Activated T-cell treated with anti-CD3 and anti-CD28 coated beads, Interleukin-2, amount 50 U/mL, for 72 hours (primary cell): ENCODE measurements around the gene POLE3. TPM values are rescaled to one million over a fixed set of nuclear protein-coding genes. Genes with fewer than 3 reads are reported as not detected.
A peak's percentile ranks its signal among the peaks of the same experiment; 100 is the strongest.
"Not testable (repeated sequence)": the region's sequence is repeated elsewhere in the genome, so short reads cannot be mapped to it uniquely, and the experiment has no call there.

Experiments used
- ATAC-seq, 2 donors: fragments of 150-1000 bp; cut with Tn5 transposase; replicated peaks in 1 of 2; 2 replicates each; pipeline ENCODE4 v1.10.0; 2021; ENCODE audit warnings: moderate library complexity in 2 of 2, mild to moderate bottlenecking in 1 of 2
- DNase-seq, 2 donors: peaks; one replicate each; pipeline ENCODE4 v3.0.0; 2021 to 2022; ENCODE audit warnings: mixed read lengths in 1 of 2
- H3K27ac Mint-ChIP-seq: one replicate; pipeline ENCODE4 v1.8.0; 2022; ENCODE audit warnings: mild to moderate bottlenecking, moderate library complexity, mixed read lengths
- H3K27me3 Mint-ChIP-seq: one replicate; pipeline ENCODE4 v1.8.0; 2022; ENCODE audit warnings: low read depth, mixed read lengths
- H3K36me3 Mint-ChIP-seq, 2 donors: one replicate each; pipeline ENCODE4 v1.8.0; 2022; ENCODE audit warnings: mixed read lengths in 2 of 2, mild to moderate bottlenecking in 1 of 2; ENCODE audit not compliant: insufficient read depth in 2 of 2
- H3K4me1 Mint-ChIP-seq: one replicate; pipeline ENCODE4 v1.8.0; 2022; ENCODE audit warnings: low read depth, mixed read lengths
- H3K4me3 Mint-ChIP-seq, 2 donors: one replicate each; pipeline ENCODE4 v1.8.0; 2022; ENCODE audit warnings: mild to moderate bottlenecking in 2 of 2, mixed read lengths in 2 of 2, moderate library complexity in 2 of 2
- H3K9me3 Mint-ChIP-seq, 2 donors: one replicate each; pipeline ENCODE4 v1.8.0; 2022; ENCODE audit warnings: mixed read lengths in 2 of 2
- total RNA-seq, 2 donors: library from RNA; stranded (reverse); gene quantifications; one replicate each; pipeline ENCODE4 v1.2.3, GENCODE V29; 2022

POLE3 gene
- total RNA-seq, 2 donors from 2014 or later = 48.2 to 54.6 TPM

- H3K27me3 Mint-ChIP-seq, ATAC-seq, H3K36me3 Mint-ChIP-seq, H3K9me3 Mint-ChIP-seq, H3K4me3 Mint-ChIP-seq, DNase-seq, H3K27ac Mint-ChIP-seq: not testable (repeated sequence)
- peaks cover 19% of the 10 kb centered on the region for H3K4me1 Mint-ChIP-seq
Measured at GRCh38 chr9:113379829-113380210, 30.7 kb downstream of the POLE3 start.

- Mint-ChIP-seq H3K4me1 (peaks cover 25% of the 10 kb centered on the region), H3K27ac (peak overlapping the region; percentile 69)
- H3K27me3 Mint-ChIP-seq, DNase-seq, H3K9me3 Mint-ChIP-seq, H3K36me3 Mint-ChIP-seq, H3K4me3 Mint-ChIP-seq, ATAC-seq: not testable (repeated sequence)
Measured at GRCh38 chr9:113379094-113379828, 31.2 kb downstream of the POLE3 start.

GRCh38 chr9:113376634-113377567 is 33.6 kb downstream of the POLE3 start, which contains the start of gene HDHD3:
HDHD3 (minus strand) TSS chr9:113376986; CDS start chr9:113374354, 2,632 bp downstream.
- Mint-ChIP-seq H3K4me1 (peaks cover 25% of the 10 kb centered on the region), H3K27me3 (no peaks in the 10 kb centered on the region), H3K27ac (peak within 1 kb of the TSS; percentile 81), H3K36me3 (no peaks in the 10 kb centered on the region), H3K9me3 (no peaks in the 10 kb centered on the region), H3K4me3 (peak within 1 kb of the TSS; percentile 88 to 93)
- DNase-seq (peak; percentile 85 to 87), ATAC-seq (peak; percentile 93)

GRCh38 chr9:113375057-113376023 is 35.1 kb downstream of the POLE3 start:
- Mint-ChIP-seq H3K36me3 (no peaks in the 10 kb centered on the region), H3K9me3 (no peaks in the 10 kb centered on the region), H3K4me1 (peaks cover 18% of the 10 kb centered on the region), H3K27me3 (no peaks in the 10 kb centered on the region), H3K4me3 (peak overlapping the region; percentile 88 to 93), H3K27ac (peak overlapping the region; percentile 81)
- ATAC-seq (no peak), DNase-seq (no peak)

GRCh38 chr9:113373676-113374392 is 36.6 kb downstream of the POLE3 start:
- no peak overlapping the region for H3K4me3 Mint-ChIP-seq
- H3K27me3 Mint-ChIP-seq = no peaks in the 10 kb centered on the region
- H3K36me3 Mint-ChIP-seq = no peaks in the 10 kb centered on the region
- H3K4me1 Mint-ChIP-seq = peaks cover 18% of the 10 kb centered on the region
- H3K27ac Mint-ChIP-seq = no peak overlapping the region
- DNase-seq = no peak
- H3K9me3 Mint-ChIP-seq = no peaks in the 10 kb centered on the region
- no peak for ATAC-seq

- Mint-ChIP-seq H3K27me3 (no peaks in the 10 kb centered on the region), H3K4me3 (no peak overlapping the region), H3K9me3 (no peaks in the 10 kb centered on the region), H3K36me3 (no peaks in the 10 kb centered on the region), H3K27ac (no peak overlapping the region), H3K4me1 (peaks cover 18% of the 10 kb centered on the region)
- ATAC-seq (no peak), DNase-seq (no peak)
Measured at GRCh38 chr9:113373256-113373655, 37.2 kb downstream of the POLE3 start.

- Mint-ChIP-seq H3K9me3 (no peaks in the 10 kb centered on the region), H3K27ac (no peak overlapping the region), H3K36me3 (no peaks in the 10 kb centered on the region), H3K4me3 (no peak overlapping the region), H3K27me3 (no peaks in the 10 kb centered on the region), H3K4me1 (peaks cover 18% of the 10 kb centered on the region)
- DNase-seq = no peak
- no peak for ATAC-seq
Measured at GRCh38 chr9:113372059-113372458, 38.4 kb downstream of the POLE3 start.

GRCh38 chr9:113370806-113371325 is 39.6 kb downstream of the POLE3 start:
- Mint-ChIP-seq H3K4me1 (peaks cover 16% of the 10 kb centered on the region), H3K27me3 (no peaks in the 10 kb centered on the region), H3K9me3 (no peaks in the 10 kb centered on the region), H3K4me3 (no peak overlapping the region), H3K27ac (no peak overlapping the region), H3K36me3 (no peaks in the 10 kb centered on the region)
- DNase-seq (no peak), ATAC-seq (no peak)

GRCh38 chr9:113369855-113370140 is 40.7 kb downstream of the POLE3 start:
- no peak for DNase-seq
- Mint-ChIP-seq H3K4me3 (no peak overlapping the region), H3K27me3 (no peaks in the 10 kb centered on the region), H3K9me3 (no peaks in the 10 kb centered on the region), H3K27ac (no peak overlapping the region), H3K36me3 (no peaks in the 10 kb centered on the region), H3K4me1 (peaks cover 6% of the 10 kb centered on the region)
- ATAC-seq = no peak

- Mint-ChIP-seq H3K36me3 (no peaks in the 10 kb centered on the region), H3K4me1 (peaks cover 3% of the 10 kb centered on the region), H3K27ac (no peak overlapping the region), H3K27me3 (no peaks in the 10 kb centered on the region), H3K9me3 (no peaks in the 10 kb centered on the region), H3K4me3 (no peak overlapping the region)
- DNase-seq = no peak
- ATAC-seq = no peak
Measured at GRCh38 chr9:113368982-113369854, 41.3 kb downstream of the POLE3 start.

GRCh38 chr9:113368348-113368981 is 42.0 kb downstream of the POLE3 start:
- no peaks in the 10 kb centered on the region for H3K9me3 Mint-ChIP-seq
- no peak overlapping the region for H3K4me3 Mint-ChIP-seq
- DNase-seq (no peak), ATAC-seq (no peak)
- no peaks in the 10 kb centered on the region for H3K27me3 Mint-ChIP-seq
- H3K4me1 Mint-ChIP-seq = peaks cover 6% of the 10 kb centered on the region
- H3K36me3 Mint-ChIP-seq = no peaks in the 10 kb centered on the region
- no peak overlapping the region for H3K27ac Mint-ChIP-seq
